K562 (cell line): ENCODE results near the gene ABHD12.

Experiments
- CBX5 ChIP-seq: IDR thresholded peaks from 2 replicates; pipeline ENCODE4 v1.6.1; 2014; ENCODE audit warnings: low read depth, borderline replicate concordance
- FOSL1 ChIP-seq: fragments of 200-800 bp; sonication (Bioruptor generic); conservative IDR thresholded peaks from 2 replicates; pipeline ENCODE4 v1.6.1; 2016; ENCODE audit warnings: missing genetic modification characterization, missing compliant biosample characterization
- JUNB ChIP-seq: fragments of 450-650 bp; formaldehyde crosslinking; conservative IDR thresholded peaks from 2 replicates; pipeline ENCODE4 v1.4.0; 2020; ENCODE audit warnings: mild to moderate bottlenecking
- MAZ ChIP-seq, 2 experiments: fragments of 450-650 bp in 1 of 2; sonication (generic) in 1 of 2; formaldehyde crosslinking; IDR thresholded peaks in 1 of 2; conservative IDR thresholded peaks in 1 of 2; 2 replicates each; pipeline versions ENCODE4 v1.4.0 to v1.5.0; 2020; ENCODE audit warnings: mild to moderate bottlenecking in 1 of 2, missing genetic modification reagents in 1 of 2
- REST ChIP-seq, 2 experiments: fragments of 450-650 bp; formaldehyde crosslinking in 1 of 2; IDR thresholded peaks; 2 replicates each; pipeline versions ENCODE4 v1.4.0 to v1.6.1; 2014 to 2020; ENCODE audit warnings: mild to moderate bottlenecking in 2 of 2, borderline replicate concordance in 1 of 2, low read depth in 1 of 2
- SIN3A ChIP-seq, 2 experiments: fragments of 150-350 bp in 1 of 2; IDR thresholded peaks; 2 replicates each; pipeline ENCODE4 v1.6.1; 2011 to 2016; ENCODE audit warnings: borderline replicate concordance in 2 of 2, low read depth in 2 of 2, low read length in 2 of 2, mild to moderate bottlenecking in 2 of 2, moderate library complexity in 2 of 2; ENCODE audit not compliant: control insufficient read depth in 1 of 2

GRCh38 chr20:25382704-25383370, 7.8 kb downstream of the ABHD12 start:
- TF ChIP-seq MAZ (CRISPR knock-in tag; conservative IDR thresholded peaks at IDR 0.05 in 1 of 2, IDR thresholded peaks at IDR 0.05 in 1 of 2) (no peak), JUNB (no peak), CBX5 (no peak), REST (IDR thresholded peaks at IDR 0.05; ENCODE audit: borderline replicate concordance) (no peak), REST (CRISPR knock-in tag; IDR thresholded peaks at IDR 0.05; ENCODE audit: low read depth) (no peak), SIN3A (IDR thresholded peaks at IDR 0.05; ENCODE audit: borderline replicate concordance in 2 of 2, control insufficient read depth in 1 of 2, low read depth in 2 of 2, low read length in 2 of 2) (no peak), FOSL1 (tag) (no peak)
